Measurements from ENCODE around the gene GGN.
"Not testable (repeated sequence)": the region's sequence is repeated elsewhere in the genome, so short reads cannot be mapped to it uniquely, and the experiment has no call there.

The GGN gene

GRCh38 chr19:38412961-38413360, 25.1 kb upstream of the GGN start:
- ChIA-PET POLR2A (interaction anchor here (0.6 kb wide), 1 partner anchor 958 kb away, joined by 3 read pairs; no protein-coding TSS in a partner anchor), CTCF (interaction anchor here (0.7 to 4.7 kb wide), 4 partner anchors 9 to 536 kb away, joined by 3 to 37 read pairs (median 12); partner anchors contain the start of gene FAM98C)
- TF ChIP-seq CTCF (IDR thresholded peaks at IDR 0.05; ENCODE audit: control extremely low read depth, extremely low read depth, low read depth, missing control alignments) = no peak
- DNase-seq (ENCODE audit: extremely low spot score) = no peak

GRCh38 chr19:38412491-38412890, 24.7 kb upstream of the GGN start:
- ChIA-PET POLR2A (no interaction called here), CTCF (interaction anchor here (0.6 to 2.2 kb wide), 3 partner anchors 9 to 221 kb away, joined by 3 to 21 read pairs (median 3); partner anchors contain the start of gene FAM98C)
- no peak for DNase-seq (ENCODE audit: extremely low spot score)
- no peak for TF ChIP-seq CTCF (IDR thresholded peaks at IDR 0.05; ENCODE audit: control extremely low read depth, extremely low read depth, low read depth, missing control alignments)

- CTCF ChIA-PET = interaction anchor here (0.6 to 2.2 kb wide), 2 partner anchors 9 to 54 kb away, joined by 3 to 21 read pairs; partner anchors contain the start of gene FAM98C
- POLR2A ChIA-PET = not testable (repeated sequence)
These were observed 24.1 kb upstream of the GGN start for GRCh38 chr19:38411898-38412297.

GRCh38 chr19:38411041-38411712, 23.3 kb upstream of the GGN start:
- ChIA-PET POLR2A (no interaction called here), CTCF (interaction anchor here (2.2 kb wide), 1 partner anchor 8 kb away, joined by 21 read pairs; the partner anchor contains the start of gene FAM98C)
- DNase-seq (ENCODE audit: extremely low spot score) = no peak
- no peak for TF ChIP-seq CTCF (IDR thresholded peaks at IDR 0.05; ENCODE audit: control extremely low read depth, extremely low read depth, low read depth, missing control alignments)

More at GRCh38 chr19:38411898-38412297, 24.1 kb upstream of the GGN start:
- DNase-seq (ENCODE audit: extremely low spot score) = not testable (repeated sequence)

- ChIA-PET CTCF (interaction anchor here (1.1 kb wide), 1 partner anchor 110 kb away, joined by 3 read pairs; no protein-coding TSS in a partner anchor), POLR2A (interaction anchor here (0.7 kb wide), 1 partner anchor 421 kb away, joined by 5 read pairs; no protein-coding TSS in a partner anchor)
- not testable (repeated sequence) for DNase-seq (ENCODE audit: extremely low spot score)
These were observed 22.6 kb upstream of the GGN start for GRCh38 chr19:38410407-38410806.

- DNase-seq (ENCODE audit: extremely low spot score) = no peak
- ChIA-PET CTCF (interaction anchor here (1.1 kb wide), 1 partner anchor 111 kb away, joined by 3 read pairs; no protein-coding TSS in a partner anchor), POLR2A (no interaction called here)
- TF ChIP-seq CTCF (IDR thresholded peaks at IDR 0.05; ENCODE audit: control extremely low read depth, extremely low read depth, low read depth, missing control alignments) = no peak
These were observed 21.8 kb upstream of the GGN start for GRCh38 chr19:38409631-38410133.

- no peak for TF ChIP-seq CTCF (IDR thresholded peaks at IDR 0.05; ENCODE audit: control extremely low read depth, extremely low read depth, low read depth, missing control alignments)
- POLR2A ChIA-PET = interaction anchor here (0.6 kb wide), 1 partner anchor 28 kb away, joined by 3 read pairs; no protein-coding TSS in a partner anchor
- CTCF ChIA-PET = interaction anchor here (0.9 to 3.7 kb wide), 3 partner anchors 10 to 525 kb away, joined by 3 to 37 read pairs (median 3); partner anchors contain the start of genes MRPS12, PSMD8 and SARS2
- DNase-seq (ENCODE audit: extremely low spot score) = no peak
These were observed 17.4 kb upstream of the GGN start for GRCh38 chr19:38405276-38405675.

Measured in GM10248 (cell line).